ENCODE measurements around the gene EPN1. TPM values are rescaled to one million over a fixed set of nuclear protein-coding genes. Genes with fewer than 3 reads are reported as not detected.

The EPN1 gene
- total and polyA plus RNA-seq, 2 donors from 2014 or later: 138 to 145 TPM

GRCh38 chr19:55649268-55650125 is 25.5 kb upstream of the EPN1 start:
- Histone ChIP-seq H3K27me3 (ENCODE audit: control insufficient read depth, insufficient read depth, low read length) (no peaks in the 10 kb centered on the region), H3K4me1 (ENCODE audit: control insufficient read depth in 2 of 3, insufficient read depth in 2 of 3, low read depth in 1 of 3, low read length in 3 of 3) (peaks cover 0 to 21% (median 0%) of the 10 kb centered on the region in 3 donors), H3K9ac (ENCODE audit: low read length in 3 of 3) (peak overlapping the region in 1 of 3 donors; percentile 72), H3K27ac (ENCODE audit: low read depth in 2 of 2, low read length in 2 of 2) (peak overlapping the region; percentile 20 to 23), H3K9me3 (ENCODE audit: control insufficient read depth in 2 of 3, insufficient read depth in 1 of 3, low read length in 3 of 3) (no peaks in the 10 kb centered on the region), H3K4me3 (ENCODE audit: low read length in 3 of 3) (peak overlapping the region in 2 of 3 donors; percentile 58 to 84), H3K36me3 (ENCODE audit: control insufficient read depth in 2 of 3, insufficient read depth in 3 of 3, low read length in 3 of 3) (no peaks in the 10 kb centered on the region)
- no peak for TF ChIP-seq CTCF (IDR thresholded peaks at IDR 0.05; ENCODE audit: borderline replicate concordance, extremely low read depth, insufficient read depth)
- peak in 1 of 5 donors; percentile 69 for DNase-seq
- FAIRE-seq: no peak
- intact Hi-C loops (cut with DNase I): no loop called here

- intact Hi-C loops (cut with DNase I): no loop called here
- Histone ChIP-seq H3K4me3 (ENCODE audit: low read length in 3 of 3) (no peak overlapping the region), H3K9ac (ENCODE audit: low read length in 3 of 3) (no peak overlapping the region), H3K27ac (ENCODE audit: low read depth in 2 of 2, low read length in 2 of 2) (no peak overlapping the region), H3K9me3 (ENCODE audit: control insufficient read depth in 2 of 3, insufficient read depth in 1 of 3, low read length in 3 of 3) (no peaks in the 10 kb centered on the region), H3K4me1 (ENCODE audit: control insufficient read depth in 2 of 3, insufficient read depth in 2 of 3, low read depth in 1 of 3, low read length in 3 of 3) (peaks cover 0 to 18% (median 0%) of the 10 kb centered on the region in 3 donors), H3K36me3 (ENCODE audit: control insufficient read depth in 2 of 3, insufficient read depth in 3 of 3, low read length in 3 of 3) (no peaks in the 10 kb centered on the region), H3K27me3 (ENCODE audit: control insufficient read depth, insufficient read depth, low read length) (no peaks in the 10 kb centered on the region)
- FAIRE-seq: no peak
- peak in 1 of 5 donors; percentile 57 for DNase-seq
- TF ChIP-seq CTCF (IDR thresholded peaks at IDR 0.05; ENCODE audit: borderline replicate concordance, extremely low read depth, insufficient read depth): no peak
Observed at GRCh38 chr19:55650126-55650557, 24.9 kb upstream of the EPN1 start.

- Histone ChIP-seq H3K4me1 (ENCODE audit: control insufficient read depth in 2 of 3, insufficient read depth in 2 of 3, low read depth in 1 of 3, low read length in 3 of 3) (peaks cover 0 to 20% (median 0%) of the 10 kb centered on the region in 3 donors), H3K9me3 (ENCODE audit: control insufficient read depth in 2 of 3, insufficient read depth in 1 of 3, low read length in 3 of 3) (no peaks in the 10 kb centered on the region), H3K36me3 (ENCODE audit: control insufficient read depth in 2 of 3, insufficient read depth in 3 of 3, low read length in 3 of 3) (no peaks in the 10 kb centered on the region), H3K27ac (ENCODE audit: low read depth in 2 of 2, low read length in 2 of 2) (no peak overlapping the region), H3K9ac (ENCODE audit: low read length in 3 of 3) (no peak overlapping the region), H3K27me3 (ENCODE audit: control insufficient read depth, insufficient read depth, low read length) (no peaks in the 10 kb centered on the region), H3K4me3 (ENCODE audit: low read length in 3 of 3) (no peak overlapping the region)
- intact Hi-C loops (cut with DNase I): no loop called here
- FAIRE-seq (no peak), DNase-seq (peak in 1 of 5 donors; percentile 79)
- TF ChIP-seq CTCF (IDR thresholded peaks at IDR 0.05; ENCODE audit: borderline replicate concordance, extremely low read depth, insufficient read depth): no peak
Observed at GRCh38 chr19:55650602-55651230, 24.3 kb upstream of the EPN1 start.
